ENCODE results near the gene RAI14.

- TF ChIP-seq CTCF (conservative IDR thresholded peaks at IDR 0.05 in 1 of 2, IDR thresholded peaks at IDR 0.05 in 1 of 2; ENCODE audit: low read depth in 1 of 2, low read length in 2 of 2) (no peak), EZH2 (IDR thresholded peaks at IDR 0.05; ENCODE audit: low read length, missing control alignments) (no peak)
These were observed 41.9 kb downstream of the RAI14 start for GRCh38 chr5:34698109-34698419.
